SK-N-MC (cell line): Measurements from ENCODE around the gene MBNL2.

Experiments used
- DNase-seq: peaks from one replicate; pipeline ENCODE4 v3.0.0-alpha.2; 2011; ENCODE audit warnings: low read depth, low spot score
- H3K27ac ChIP-seq: fragments of 200-600 bp; sonication (generic); 2 replicates; pipeline ENCODE4 v1.5.1; 2016; ENCODE audit warnings: mixed run types
- H3K36me3 ChIP-seq: fragments of 200-600 bp; sonication (generic); 2 replicates; pipeline ENCODE4 v1.6.1; 2017; ENCODE audit warnings: antibody characterized with exemption, low read length, mixed read lengths; ENCODE audit not compliant: insufficient read depth
- H3K4me3 ChIP-seq: fragments of 200-600 bp; sonication (generic); 2 replicates; pipeline ENCODE4 v1.5.1; 2016
- H3K9ac ChIP-seq: fragments of 200-600 bp; sonication (generic); 2 replicates; pipeline ENCODE4 v1.8.0; 2017; ENCODE audit warnings: mixed run types, mixed read lengths; ENCODE audit not compliant: insufficient read length
- H3K9me3 ChIP-seq: fragments of 200-600 bp; sonication (generic); 2 replicates; pipeline ENCODE4 v1.6.1; 2017; ENCODE audit warnings: low read depth, mild to moderate bottlenecking, antibody characterized with exemption, low read length, moderate library complexity, mixed read lengths
- EZH2 ChIP-seq: fragments of 200-600 bp; sonication (generic); IDR thresholded peaks from one replicate; pipeline ENCODE4 v1.6.1; 2017; ENCODE audit warnings: antibody characterized with exemption
- FOXP2 ChIP-seq: optimal IDR thresholded peaks from 2 replicates; pipeline ENCODE3; 2011; ENCODE audit warnings: mild to moderate bottlenecking, moderate library complexity; ENCODE audit not compliant: insufficient read depth; ENCODE audit errors: extremely low read length, control extremely low read depth
- POLR2AphosphoS5 ChIP-seq: IDR thresholded peaks from 2 replicates; pipeline ENCODE4 v1.6.1; 2012; ENCODE audit warnings: mild to moderate bottlenecking, low read depth, low read length, borderline replicate concordance

The MBNL2 gene

DNA sequence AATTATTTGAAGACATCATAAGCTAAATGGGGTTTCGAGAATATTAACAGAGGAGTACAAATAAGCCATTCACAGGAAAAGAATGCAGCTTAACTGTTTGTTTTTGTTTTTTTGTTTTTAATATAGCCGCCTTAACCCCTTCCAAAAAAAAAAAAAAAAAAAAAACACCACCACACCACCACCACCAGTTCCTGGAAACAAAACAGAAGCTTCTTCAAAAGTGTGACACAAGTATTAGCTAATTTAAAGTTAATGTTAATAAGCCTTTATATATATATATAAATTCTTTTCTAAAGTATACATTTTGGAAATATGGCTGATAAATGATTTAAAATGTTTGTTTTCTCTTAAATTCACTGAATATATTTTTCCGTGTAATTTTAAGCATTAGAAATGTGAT lies 213.2 kb downstream of the MBNL2 start:
- Histone ChIP-seq H3K9ac (peak overlapping the region; percentile 71), H3K9me3 (no peaks in the 10 kb centered on the region), H3K36me3 (no peaks in the 10 kb centered on the region), H3K4me3 (peak overlapping the region; percentile 84), H3K27ac (no peak overlapping the region)
- TF ChIP-seq EZH2, result no peak
- TF ChIP-seq POLR2AphosphoS5, result no peak
- no peak for TF ChIP-seq FOXP2
- no peak for DNase-seq

DNA sequence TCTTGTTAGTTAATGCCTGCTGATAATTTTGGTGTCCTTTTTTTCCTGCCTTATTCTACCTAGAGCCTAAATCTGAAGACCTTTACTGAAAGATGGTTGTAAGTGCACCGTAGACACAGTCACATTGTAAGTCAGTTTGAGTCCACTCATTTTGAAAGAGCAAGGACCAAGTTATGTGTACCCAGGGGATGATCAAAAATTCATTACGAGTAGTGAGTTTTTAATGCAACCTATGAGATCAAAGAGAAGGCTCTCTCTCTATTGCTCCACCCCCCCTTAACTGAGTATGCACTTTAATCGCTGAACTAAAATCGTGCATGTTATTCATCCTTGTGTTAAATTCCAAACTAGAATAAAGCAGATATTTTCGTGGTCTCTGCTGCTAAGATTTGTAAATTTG lies 213.7 kb downstream of the MBNL2 start:
- DNase-seq, result no peak
- TF ChIP-seq EZH2 (no peak), FOXP2 (no peak), POLR2AphosphoS5 (no peak)
- no peaks in the 10 kb centered on the region for H3K9me3 ChIP-seq
- H3K4me3 ChIP-seq, result peak overlapping the region; percentile 84
- no peaks in the 10 kb centered on the region for H3K36me3 ChIP-seq
- H3K27ac ChIP-seq, result no peak overlapping the region
- H3K9ac ChIP-seq, result peak overlapping the region; percentile 17

DNA sequence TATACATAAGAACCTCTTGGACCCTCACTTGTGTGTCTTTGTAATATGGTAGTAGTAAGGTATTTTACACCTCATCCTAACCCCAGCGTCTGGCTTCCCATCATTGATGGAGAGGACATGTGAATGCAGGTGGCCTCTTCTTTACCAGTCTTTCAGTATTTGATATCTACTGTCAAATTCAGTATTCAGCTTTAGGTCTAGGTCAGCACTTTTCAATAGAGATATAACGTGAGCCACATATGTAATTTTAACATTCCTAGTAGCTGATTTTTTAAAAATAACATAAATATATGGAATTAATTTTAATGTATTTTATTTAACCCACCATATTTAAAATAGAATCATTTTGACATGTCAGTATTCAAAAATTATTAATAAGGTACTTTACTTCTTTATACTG lies 214.7 kb downstream of the MBNL2 start:
- DNase-seq, result no peak
- H3K27ac ChIP-seq, result no peak overlapping the region
- no peak overlapping the region for H3K9ac ChIP-seq
- H3K4me3 ChIP-seq, result no peak overlapping the region
- H3K9me3 ChIP-seq, result no peaks in the 10 kb centered on the region
- no peak for TF ChIP-seq FOXP2
- TF ChIP-seq EZH2, result no peak
- no peak for TF ChIP-seq POLR2AphosphoS5
- H3K36me3 ChIP-seq, result no peaks in the 10 kb centered on the region

DNA sequence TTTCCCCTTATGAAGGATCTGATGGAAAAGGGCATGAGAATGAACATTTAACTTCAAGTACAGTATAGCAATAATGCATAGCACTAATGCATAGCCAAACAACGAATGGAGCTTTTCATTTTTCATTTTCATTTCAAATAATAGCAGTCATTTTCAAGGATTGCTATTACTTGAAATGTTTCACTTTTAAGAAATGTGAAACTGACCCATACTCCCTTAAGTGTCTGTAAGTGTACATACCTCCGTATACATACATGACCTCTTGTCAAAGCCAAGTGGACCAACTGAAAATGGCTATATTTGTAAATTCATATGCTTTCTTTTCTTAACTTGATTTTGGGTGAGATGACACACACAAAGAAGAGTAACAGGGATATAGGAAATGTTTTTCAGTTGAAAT lies 215.6 kb downstream of the MBNL2 start:
- no peak for DNase-seq
- Histone ChIP-seq H3K4me3 (no peak overlapping the region), H3K9ac (no peak overlapping the region), H3K36me3 (no peaks in the 10 kb centered on the region), H3K9me3 (no peaks in the 10 kb centered on the region), H3K27ac (no peak overlapping the region)
- TF ChIP-seq FOXP2 (no peak), EZH2 (no peak), POLR2AphosphoS5 (no peak)

DNA sequence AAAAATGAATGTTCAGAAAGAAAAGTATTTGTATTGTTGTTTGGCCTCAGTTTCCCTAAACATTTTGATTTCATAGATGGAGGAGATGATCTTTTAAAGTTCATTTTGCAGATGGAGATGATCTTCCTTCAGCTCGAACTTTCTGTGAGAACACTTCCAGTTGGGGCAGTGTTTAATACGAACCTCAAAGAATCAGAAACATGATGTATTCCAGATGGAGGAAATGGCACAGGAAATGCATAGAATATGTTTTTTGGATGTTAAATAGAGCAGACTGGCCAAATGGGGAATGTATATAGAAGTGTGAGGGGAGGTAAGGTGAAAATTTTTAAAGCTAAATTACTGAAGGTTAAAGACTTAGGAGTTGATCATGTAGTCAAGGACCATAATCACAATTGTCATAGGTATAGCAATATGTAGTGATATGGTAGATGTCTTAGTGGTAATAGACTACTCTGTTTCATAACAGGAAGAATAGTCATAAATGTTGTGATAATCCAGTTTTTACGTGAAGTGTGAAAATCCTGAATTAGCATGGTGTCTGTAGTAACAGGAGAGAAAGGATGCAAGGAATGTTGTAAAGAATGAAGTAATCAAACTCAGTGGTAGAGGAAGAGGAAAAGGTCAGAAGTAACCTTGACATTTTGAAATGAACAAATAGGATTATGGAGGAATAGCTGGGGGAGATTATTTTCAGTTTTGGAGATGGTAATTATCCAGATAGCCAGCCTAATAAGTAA lies 216.9 kb downstream of the MBNL2 start:
- no peak for TF ChIP-seq FOXP2
- TF ChIP-seq EZH2, result no peak
- TF ChIP-seq POLR2AphosphoS5, result no peak
- no peak for DNase-seq
- H3K36me3 ChIP-seq, result no peaks in the 10 kb centered on the region

DNA sequence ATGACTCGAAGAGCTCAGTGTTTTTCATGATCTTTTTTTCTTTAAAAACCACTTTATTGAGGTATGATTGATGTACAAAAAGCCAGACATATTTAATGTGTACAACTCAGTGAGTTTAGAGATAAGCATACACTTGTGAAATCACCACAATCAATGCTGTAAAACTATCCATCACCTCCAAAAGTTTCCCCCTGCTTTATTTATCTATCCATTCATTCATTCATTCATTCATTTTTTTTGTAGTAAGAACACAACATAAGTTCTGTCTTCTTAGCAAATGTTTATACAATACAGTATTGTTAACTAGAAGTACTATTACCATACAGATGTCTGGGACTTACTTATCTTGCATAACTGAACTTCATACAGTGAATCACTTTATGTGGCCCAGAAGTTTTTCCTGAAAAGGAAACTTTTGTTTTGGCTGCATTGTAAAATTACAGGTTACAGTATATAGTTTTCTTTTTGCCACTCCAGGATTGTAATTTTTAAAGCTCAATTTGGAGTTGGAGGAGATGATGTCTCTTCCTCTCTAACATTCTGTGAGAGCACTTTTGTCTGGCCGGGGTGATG lies 218.6 kb downstream of the MBNL2 start:
- Histone ChIP-seq H3K27ac (no peak overlapping the region), H3K36me3 (no peaks in the 10 kb centered on the region), H3K9me3 (no peaks in the 10 kb centered on the region), H3K9ac (no peak overlapping the region), H3K4me3 (no peak overlapping the region)
- TF ChIP-seq POLR2AphosphoS5 (no peak), EZH2 (no peak), FOXP2 (no peak)
- no peak for DNase-seq

More for the DNA sequence above, 216.9 kb downstream of the MBNL2 start:
- no peak overlapping the region for H3K9ac ChIP-seq
- H3K9me3 ChIP-seq, result no peaks in the 10 kb centered on the region
- H3K27ac ChIP-seq, result peak overlapping the region; percentile 71; the same call in 1 of the 2 replicates
- H3K4me3 ChIP-seq, result peak overlapping the region; percentile 56

DNA sequence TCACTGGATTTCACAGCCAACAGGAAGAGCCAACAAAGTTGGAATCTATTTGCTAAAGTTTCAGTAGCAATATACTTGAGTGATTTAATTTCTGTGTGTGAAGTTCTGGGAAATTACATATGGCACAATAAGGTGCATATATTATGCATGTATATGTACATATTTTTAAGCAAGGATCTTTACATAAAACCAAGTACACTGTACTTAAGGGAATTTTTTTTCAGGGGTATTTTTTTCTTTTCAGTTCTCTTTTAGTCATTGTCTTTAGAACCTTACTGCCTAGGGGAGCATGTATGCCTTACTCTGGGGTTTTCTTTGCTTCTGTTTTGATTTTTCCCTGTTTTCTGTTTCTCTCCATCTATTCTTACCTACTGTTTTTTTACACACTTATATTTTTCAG lies 219.2 kb downstream of the MBNL2 start:
- H3K4me3 ChIP-seq, result no peak overlapping the region
- no peaks in the 10 kb centered on the region for H3K9me3 ChIP-seq
- no peak overlapping the region for H3K9ac ChIP-seq
- DNase-seq, result no peak
- H3K27ac ChIP-seq, result no peak overlapping the region
- no peaks in the 10 kb centered on the region for H3K36me3 ChIP-seq
- TF ChIP-seq EZH2 (no peak), FOXP2 (no peak), POLR2AphosphoS5 (no peak)
